NK-92 treated with Interleukin-12 subunit alpha and Interleukin-12 subunit beta, amount 100 ng/mL, for 24 hours (cell line): ENCODE results near the gene TNS1.

Experiments
- DNase-seq: peaks from one replicate; lab custom pipeline; 2025; lab: John Stamatoyannopoulos, UW

Gene TNS1

DNA sequence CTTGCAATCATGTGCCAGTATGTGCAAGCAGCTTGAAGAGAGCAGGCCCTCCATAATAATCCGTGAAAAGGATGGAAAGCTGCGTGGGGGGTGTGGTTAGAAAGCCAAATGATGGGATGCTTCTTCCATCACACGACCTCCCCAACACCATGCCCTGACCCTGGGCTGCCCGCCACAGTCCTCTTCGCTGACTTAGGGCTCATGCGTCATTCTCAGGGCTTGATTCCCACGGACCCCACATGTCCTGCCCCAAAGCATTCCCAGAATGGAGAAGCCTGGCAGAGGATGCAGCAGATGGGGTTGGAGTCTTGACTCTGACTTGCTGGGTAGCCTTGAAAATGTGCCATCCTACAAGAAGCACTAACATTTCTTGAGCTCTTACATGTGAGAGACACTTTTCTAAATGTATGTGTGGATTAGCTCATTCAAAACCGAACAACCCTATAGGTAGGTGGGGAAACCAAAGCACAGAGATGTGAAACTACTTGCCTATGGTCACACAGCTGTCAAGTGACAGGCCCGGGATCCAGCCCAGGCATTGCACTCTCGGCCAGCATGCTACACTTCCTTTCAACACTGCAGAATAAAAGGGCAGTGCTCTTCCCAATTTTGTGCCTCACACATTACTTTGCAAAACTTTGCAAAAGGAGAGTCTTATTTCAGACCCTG lies 3.7 kb downstream of the TNS1 start:
- no peak for DNase-seq

DNA sequence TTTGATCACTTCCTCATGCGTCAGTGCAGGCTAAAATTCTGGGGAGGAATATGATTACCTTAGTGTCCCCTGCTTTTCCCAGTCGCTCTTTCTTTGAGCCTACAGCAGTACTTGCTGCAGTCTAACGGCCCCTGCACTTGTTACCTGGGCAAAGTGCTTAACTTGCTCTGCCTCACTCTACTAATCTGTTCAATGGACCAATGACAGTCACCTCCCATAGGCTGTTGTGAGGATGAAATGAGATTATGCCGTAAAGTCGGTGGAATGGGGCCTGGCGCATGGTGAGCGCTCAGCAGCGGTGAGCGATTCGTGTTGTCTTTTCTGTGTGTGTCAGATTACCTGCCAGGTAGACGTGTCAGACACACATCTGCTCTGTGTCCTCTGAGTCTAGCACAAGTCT lies 5.3 kb downstream of the TNS1 start:
- no peak for DNase-seq

DNA sequence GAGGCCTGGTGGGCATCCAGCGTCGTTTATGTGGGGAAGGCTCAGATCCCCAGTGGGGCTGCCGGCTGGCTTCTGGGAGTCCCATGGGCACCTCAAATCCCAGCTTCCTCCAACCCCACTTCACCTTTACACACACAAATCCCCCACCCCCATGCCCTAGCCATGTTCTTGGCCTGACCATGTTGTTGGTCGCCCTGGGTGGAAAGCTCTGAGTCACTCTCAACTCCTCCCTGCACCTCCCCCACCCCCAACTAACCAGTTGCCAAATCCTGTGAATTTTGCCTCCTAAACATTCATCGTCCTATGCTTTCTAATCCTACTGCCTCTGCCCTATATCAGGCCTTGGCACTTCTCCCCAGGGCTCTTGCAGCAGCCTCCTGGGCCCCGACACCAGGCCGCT lies 6.4 kb downstream of the TNS1 start:
- peak; percentile 30 for DNase-seq

DNA sequence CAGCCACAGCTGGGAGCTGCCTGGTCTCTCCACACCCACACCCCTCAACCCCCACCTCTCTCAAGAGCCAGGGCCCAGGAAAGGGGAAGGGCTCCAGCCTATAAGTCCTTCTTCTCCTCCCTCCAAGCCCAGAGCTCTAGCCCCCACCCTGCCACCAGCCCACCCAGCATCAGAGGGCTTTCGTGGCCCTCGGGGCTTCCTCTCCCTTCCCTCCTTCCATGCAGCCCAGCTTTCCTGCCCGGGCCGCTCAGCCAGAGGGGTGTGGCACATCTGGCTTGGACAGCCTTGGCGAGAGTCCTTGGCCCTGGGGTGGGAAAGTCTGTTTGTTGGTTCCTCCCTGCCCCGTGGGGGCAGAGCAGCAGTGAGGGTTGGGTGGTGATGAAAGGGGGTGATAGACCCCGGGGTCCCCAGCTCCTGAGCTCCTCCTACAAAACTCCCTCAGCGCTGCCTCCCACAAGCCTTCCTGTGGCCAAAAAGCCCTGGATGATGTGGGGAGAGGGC lies 7.0 kb downstream of the TNS1 start:
- DNase-seq = no peak

DNA sequence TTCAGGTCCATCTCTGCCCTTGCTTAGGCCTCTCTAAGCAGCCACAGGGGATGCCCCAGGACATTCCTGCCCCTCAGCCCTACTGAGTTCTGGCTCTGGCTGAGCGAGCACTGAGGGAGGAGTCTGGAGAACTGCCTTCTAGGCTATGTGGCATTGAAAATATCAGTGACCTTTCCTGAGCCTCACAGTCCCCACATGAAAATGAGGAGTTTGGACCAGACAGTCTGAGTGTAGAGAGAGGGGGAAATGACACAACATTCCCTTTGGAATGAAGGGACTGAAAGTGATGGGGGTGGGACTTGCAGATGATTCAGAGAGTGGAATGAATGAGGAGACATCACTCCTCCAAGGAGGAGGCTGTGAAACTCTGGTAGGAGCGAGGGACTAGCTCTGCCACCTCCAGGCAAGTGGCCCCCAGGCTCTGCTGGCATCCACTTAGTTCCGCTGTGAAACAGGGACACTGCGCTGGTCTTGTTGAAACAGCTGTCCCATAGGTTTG lies 8.0 kb downstream of the TNS1 start:
- DNase-seq = no peak

DNA sequence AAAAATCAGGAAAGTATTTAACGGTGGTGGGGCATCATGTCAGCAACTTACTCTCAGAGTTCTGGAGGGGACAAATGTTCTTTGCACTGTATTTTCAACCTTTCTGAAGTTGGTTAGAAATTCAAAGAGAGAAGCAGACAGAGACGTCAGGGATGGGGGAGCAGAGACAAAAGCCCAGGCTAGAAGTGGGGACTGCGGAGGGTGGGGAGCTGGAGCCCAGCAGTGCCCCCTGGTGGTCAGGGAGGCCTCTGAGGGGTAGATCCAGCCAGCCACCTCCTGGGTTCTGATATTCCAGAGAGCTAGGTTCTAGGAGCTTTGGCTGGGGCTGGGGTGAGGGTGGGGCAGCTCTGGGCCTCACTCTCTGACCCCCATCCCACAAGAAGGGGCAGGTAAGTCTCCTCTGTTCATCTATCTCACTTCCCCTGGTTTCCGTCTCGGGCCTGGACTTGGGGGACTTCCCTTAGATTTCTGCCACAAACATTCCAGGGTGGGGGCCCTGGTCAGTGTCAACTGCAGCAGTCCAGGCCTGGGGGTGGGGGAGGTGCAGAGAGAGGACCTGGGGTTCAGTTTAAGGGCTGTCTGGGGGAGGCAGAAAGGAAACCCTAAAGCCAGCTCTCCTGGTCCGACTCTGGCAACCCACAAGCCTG lies 8.9 kb downstream of the TNS1 start:
- DNase-seq = no peak

DNA sequence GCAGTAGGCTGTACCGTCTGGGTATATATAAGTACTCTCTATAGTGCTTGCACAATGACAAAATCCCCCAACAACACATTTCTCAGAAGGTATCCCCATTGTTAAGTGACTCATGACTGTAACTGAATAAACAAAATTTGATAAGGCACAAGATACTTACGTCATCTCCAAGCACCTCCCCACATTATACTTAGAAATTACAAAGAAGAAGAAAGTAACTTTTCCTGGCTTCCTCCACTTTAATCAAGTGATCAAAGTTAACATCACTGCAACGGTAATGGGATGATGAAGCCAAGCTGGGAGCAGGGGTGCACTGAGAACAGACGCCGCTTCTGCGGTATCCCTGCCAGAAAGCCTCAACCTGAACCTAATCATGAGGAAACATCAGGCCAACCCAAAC lies 9.7 kb downstream of the TNS1 start:
- DNase-seq = no peak

DNA sequence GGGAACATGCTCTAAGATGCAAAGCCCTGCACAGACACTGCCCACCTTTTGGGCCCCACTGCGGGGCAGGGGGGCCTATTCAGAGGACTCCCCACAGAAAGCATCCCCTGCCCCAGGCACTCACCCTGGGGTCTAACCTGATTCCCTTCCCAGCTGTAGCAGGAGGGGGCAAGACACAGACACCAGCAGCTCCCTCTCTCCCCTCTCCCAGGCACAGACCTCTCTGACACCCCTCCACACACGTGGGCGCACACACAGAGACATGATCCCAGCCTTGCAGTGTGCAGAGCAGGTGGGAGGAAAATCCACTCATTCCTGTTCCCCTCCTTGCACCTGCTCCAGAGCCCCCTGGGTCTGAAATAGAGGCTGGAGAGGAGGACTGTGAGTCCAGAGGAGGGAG lies 10.7 kb downstream of the TNS1 start:
- no peak for DNase-seq

DNA sequence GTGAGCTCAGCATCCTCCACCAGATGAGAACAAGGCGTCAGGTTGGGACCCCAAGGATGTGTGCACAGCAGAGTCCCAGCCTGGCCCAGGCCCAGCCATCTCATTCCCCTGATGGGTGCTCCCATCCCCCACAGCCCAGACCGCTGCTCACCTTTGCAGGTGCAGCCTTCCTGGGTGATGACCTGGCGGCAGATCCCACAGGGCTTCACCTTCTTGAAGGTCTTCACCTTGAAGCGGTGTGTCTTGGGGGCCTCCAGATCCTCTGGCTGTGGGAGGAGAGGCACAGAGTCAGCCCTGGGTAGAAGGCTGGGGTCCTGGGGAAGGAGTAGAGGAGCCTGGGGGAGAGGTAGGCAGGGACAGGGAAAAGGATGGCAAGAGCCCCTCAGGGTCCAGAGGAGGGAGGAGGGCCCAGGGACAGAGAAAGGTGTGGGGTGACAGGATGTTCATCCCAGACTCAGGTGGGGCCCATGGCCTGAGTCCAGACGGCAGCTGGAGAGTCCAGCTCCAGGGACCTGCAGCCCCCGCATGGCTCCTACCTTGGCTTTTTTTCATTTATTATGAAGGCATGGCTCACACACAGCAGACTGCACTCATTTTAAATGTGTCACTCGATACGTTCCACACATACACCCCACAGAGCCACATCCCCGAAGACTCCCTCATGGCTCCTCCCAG lies 11.9 kb downstream of the TNS1 start:
- DNase-seq = no peak

DNA sequence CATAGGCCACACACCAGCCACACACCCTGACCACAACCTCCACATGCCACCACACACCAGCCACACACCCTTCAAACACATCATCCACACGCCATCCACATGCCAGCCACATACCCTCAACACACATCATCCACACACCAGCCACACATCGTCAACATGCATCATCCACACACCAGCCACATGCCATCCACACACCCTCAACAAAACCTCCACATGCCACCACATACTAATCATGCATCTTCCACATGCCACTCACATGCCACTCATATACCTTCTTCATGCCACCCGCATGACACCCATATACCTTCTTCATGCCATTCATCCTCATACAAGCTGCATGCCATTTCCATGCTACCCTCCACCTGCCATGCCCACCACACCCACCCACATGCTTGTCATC lies 12.4 kb downstream of the TNS1 start:
- no peak for DNase-seq

DNA sequence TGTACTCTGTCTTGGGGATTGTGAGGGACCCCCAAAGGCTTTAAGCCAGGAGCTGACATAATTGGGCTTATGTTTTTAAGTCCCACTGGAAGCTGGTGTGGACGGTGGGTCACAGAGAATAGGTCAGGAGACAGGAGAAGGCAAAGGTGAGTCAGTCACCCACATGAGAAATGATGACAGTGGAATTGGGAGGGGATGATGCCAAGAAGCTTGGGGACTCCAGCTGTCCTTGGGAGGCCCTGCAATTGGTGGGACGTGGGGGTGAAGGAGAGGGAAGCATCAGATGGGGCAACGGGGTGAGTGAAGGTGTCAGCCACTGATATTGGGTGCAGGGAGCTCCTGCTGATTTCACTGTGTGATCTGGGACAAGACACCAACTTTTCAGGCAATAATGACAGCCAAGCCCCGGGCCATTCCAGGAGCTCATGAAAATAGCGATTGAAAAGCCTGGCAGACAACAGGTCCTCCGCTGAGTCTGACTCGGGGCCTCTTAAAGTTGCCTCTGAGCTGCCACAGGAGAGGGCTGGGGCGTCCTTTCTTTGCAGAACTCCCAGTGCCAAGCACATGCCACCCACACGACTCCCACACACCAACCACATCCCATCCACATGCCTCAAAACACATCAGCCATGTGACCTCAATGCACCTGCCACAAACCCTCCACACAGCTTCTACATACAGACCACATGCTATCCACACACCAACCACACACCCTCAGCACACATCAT lies 13.4 kb downstream of the TNS1 start:
- peak; percentile 33 for DNase-seq

DNA sequence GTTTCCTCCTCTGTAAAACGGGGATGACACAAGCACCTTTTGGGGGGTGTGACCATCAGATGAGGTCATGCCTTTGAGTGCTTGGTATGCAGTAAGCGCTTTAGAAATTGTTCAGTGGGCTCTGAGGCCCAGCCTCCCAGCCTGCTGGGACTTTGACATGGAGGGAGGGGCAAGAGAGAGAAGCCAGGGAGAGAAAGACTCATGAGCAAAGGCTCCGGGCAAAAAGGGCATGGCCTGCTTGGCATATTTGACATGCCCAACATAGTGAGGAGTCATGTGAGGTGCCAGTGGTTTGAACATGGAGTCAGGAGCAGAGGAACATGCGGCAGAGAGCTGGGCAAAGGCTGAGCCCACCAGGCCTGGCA lies 14.0 kb downstream of the TNS1 start:
- DNase-seq = no peak

DNA sequence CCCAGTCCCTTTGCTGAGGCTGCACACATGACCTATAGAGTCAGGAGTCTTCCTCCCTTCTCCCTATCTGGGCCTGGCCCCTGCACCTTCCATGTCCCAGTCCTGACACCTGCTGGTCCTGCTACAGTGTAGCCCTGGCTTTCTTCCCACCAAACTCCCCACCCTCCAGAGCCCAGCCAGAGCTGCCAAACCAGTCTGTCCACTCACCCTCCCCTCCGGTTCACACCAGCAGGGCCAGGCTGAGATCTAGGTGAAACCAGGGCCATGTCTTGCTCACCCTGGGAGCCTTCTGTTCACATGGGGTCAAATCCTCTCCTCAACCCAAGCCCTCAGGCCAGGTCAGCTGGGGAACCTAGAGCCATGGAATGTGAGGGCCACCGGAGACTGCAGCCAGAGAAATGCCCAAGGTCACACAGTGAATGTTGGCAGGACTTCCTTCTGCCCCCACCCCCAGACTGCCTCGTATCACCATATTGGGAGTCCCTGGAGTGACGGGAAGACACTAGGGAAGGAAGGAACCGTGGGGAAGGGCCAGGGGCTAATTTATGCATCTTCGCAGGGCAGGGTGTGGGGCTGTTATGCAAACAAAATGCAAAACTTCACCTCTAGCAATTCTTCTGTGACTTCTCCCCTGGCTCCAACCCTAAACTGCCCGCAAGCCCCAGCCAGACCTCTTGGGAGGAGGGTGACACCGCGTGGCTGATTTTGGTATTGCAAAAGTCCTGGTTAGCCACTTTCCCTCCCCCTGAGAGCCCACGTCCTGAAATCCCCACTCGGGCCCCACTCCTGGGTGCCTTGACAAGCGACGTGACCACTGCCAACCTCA lies 14.6 kb downstream of the TNS1 start:
- peak; percentile 59 for DNase-seq

DNA sequence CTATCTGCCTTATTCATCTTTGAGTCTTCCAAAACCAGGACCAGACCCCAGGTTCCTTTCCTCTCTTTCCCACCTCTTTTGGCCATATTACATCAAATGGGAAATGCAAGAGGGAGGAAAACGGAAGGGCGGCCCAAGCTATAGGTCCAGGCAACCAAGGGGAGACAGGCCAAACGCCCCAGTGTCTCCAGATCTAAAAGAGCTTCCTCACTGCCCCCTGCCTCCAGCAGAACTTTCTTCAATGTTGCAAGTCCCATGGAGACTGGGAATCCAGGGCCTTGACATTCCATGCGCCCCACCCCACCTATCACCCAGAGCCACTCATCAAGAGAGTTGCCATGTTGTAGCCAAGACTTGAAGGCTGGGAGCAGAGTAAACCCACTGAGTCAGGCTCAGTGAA lies 15.4 kb downstream of the TNS1 start:
- DNase-seq = no peak

DNA sequence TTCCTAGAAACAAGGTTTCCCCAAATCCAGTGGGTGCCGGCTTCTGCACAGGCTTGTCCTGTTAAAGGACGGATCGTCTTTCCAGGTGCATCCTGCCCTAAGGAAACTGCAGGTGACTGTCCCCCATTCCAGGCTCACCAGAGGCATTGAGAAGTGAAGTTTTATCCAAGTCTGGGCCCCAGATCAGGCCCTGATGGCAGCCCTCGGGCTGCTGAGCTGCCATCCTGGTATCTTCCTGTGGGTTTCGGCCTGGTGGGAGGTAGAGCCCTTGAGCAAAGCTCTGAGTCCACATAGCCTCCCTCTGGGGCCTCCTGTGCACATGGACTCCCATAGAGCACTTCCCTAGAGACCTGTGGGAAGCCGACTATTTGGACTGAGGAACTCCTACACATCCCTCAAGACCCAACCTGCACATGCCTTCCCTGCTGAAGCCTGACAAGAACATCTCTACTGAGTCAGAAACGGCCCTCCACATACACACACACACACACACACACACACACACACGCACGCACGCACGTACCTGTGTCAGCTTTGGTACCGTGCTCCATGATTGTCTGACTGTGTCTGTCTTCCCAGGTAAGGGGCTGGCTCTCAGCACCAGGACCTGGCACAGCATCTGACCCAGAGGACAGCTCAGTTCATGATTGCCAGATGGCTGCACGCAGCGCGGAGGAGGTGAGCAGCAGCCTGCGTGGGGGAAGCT lies 16.4 kb downstream of the TNS1 start:
- no peak for DNase-seq

DNA sequence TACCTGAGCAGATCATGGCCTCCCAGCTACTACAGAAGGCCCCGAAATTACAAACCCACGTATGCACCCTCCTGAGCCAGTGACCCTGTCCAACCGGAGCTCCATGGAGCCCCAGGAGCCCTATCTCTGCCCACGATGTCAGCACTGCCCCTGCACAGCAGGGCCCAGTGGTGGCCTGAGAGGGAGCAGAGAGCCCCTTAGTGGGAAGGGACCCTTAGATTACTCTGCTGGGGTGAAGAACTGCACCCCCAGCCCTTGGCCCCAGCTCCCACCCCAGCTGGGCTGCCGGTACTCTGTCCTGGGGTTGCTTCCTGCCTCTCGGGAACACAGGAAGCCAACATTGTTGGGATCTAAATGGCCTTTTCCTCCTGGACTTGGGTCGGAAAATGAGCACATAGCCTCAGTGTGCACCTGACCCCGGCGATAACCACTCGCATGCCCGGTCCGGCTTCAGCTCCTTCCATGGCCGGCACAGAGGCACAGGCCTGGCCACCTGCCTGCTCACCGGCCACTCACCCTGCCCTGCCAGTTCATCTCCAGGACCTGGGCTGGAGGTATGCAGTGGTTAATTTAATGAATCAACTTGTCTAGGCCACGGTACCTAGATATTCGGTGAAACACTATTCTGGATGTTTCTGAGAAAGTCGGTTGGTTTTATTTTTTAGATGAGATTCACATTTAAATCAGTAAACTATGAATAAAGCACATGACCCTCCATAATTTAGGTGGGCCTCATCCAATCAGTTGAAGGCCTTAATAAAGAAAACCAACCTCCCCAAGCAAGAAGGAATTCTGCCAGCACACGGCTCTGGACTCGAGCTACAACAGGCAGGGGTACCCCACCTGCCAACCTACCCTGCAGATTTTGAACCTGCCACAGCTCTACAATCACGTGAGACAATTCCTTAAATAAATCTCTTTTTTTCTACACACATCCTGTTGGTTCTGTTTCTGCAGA lies 19.2 kb downstream of the TNS1 start:
- no peak for DNase-seq

DNA sequence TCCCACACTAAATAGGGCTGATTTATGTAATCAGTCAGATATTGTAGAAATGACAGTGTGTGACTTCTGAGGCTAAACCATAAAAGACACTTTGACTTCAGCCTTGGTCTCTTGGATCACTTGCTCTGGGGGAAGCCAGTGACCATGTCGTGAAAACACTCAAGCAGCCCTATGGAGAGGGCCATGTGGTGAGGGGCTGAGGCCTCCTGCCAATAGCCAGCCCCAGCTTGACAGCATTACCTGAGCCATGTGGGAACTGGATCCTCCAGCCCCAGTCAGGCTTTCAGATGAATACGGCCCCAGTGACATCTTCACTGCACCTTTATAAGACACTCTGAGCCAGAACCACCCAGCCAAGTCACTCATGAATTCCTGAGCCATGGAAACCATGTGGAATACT lies 20.8 kb downstream of the TNS1 start:
- no peak for DNase-seq

DNA sequence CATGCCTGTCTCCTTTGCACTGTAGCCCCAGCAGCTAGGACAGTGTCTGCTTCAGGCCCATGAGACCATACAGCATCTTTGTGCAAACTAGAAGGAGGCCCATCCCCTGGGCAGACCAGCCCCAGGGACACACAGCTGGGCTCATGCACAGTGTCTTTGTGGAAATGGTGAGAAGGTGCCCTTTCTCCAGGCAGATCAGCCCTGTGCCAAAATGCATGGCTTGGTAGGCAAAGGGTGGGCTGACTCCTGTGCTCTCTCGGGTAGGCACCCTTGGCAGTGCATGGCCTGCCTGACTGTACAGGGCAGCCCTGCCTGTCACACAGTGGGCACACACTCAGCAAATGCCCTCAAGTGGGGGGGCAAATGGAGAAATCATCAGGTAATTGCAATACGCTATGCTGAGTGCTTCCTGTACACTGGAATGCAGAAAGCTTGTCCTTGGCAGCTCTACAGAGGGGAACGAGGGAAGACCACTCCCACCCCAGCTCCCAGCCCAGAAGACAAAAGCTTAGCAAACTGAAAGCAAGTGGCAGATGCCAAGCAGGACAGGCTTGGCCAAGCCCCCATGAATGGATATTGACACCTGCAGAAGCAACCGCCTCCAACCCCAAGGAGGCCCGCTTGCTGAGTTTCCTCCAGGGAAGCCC lies 21.6 kb downstream of the TNS1 start:
- no peak for DNase-seq

DNA sequence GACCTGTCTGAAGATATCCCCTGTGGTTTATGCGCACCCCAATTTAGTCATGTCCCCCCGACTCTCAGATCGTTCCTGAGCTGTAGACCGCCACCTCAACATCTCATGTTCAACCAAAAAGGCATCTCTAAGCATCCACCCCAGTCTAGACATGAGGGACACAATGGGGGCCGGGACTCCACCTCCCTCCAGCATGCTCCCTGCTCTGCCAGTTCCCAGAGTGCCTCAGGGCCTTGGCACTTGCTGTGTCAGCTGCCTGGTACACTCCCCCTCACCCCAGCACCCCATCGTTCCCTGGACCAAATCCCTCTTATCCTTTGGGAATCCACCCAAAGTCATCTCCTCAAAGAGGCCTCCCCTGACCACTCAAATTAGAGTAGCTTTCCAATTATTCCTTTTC lies 22.2 kb downstream of the TNS1 start:
- no peak for DNase-seq
